Testis (tissue), 3 donors: ENCODE measurements around the gene MRGPRE. TPM values are rescaled to one million over a fixed set of nuclear protein-coding genes. Genes with fewer than 3 reads are reported as not detected.

Experiments used
- DNase-seq: peaks from one replicate; pipeline ENCODE4 v3.0.0-alpha.2; 2019
- H3K27ac ChIP-seq, 2 donors: fragments of 200-600 bp; sonication (generic); one replicate each; pipeline ENCODE4 v1.5.1; 2019
- H3K27me3 ChIP-seq: fragments of 200-600 bp; sonication (generic); one replicate; pipeline ENCODE4 v1.5.1; 2019
- H3K36me3 ChIP-seq: fragments of 200-600 bp; sonication (generic); one replicate; pipeline ENCODE4 v1.5.1; 2017; ENCODE audit warnings: low read depth; ENCODE audit errors: missing control alignments
- H3K4me1 ChIP-seq: fragments of 200-600 bp; sonication (generic); one replicate; pipeline ENCODE4 v1.5.1; 2019
- H3K4me3 ChIP-seq, 2 donors: fragments of 200-600 bp; sonication (generic); one replicate each; pipeline ENCODE4 v1.5.1; 2017 to 2019
- H3K9me3 ChIP-seq: fragments of 200-600 bp; sonication (generic); one replicate; pipeline ENCODE4 v1.5.1; 2017
- POLR2A ChIP-seq: fragments of 450-650 bp; IDR thresholded peaks from one replicate; pipeline ENCODE4 v1.6.1; 2017; ENCODE audit warnings: antibody characterized with exemption, mild to moderate bottlenecking, moderate library complexity
- WGBS, 2 donors: methylation state at CpG; one replicate each; pipeline ENCODE4 v1.1.5; 2018; 5-methylcytosine and 5-hydroxymethylcytosine counted together
- intact Hi-C: fragments of 100-400 bp; cut with DNase I; formaldehyde crosslinking; loops from one replicate; pipeline ENCODE4 v1.15.1; 2023; ENCODE audit warnings: low total_unique reads
- polyA plus RNA-seq: library from polyadenylated mRNA; stranded (reverse); fragments of 350-450 nt; fragmentation: Illumina TruSeq; extraction: RNeasy Lipid Tissue Mini Kit (QIAGEN cat#74804); gene quantifications from one replicate; pipeline ENCODE4 v1.2.3, GENCODE V29; 2014; ENCODE audit warnings: low read depth, low replicate concordance; ENCODE audit not compliant: insufficient read depth
- total RNA-seq, 2 donors: library from RNA; depleted of rRNA; stranded (reverse); fragments of >200 nt; gene quantifications; one replicate each; pipeline ENCODE4 v1.2.3, GENCODE V29; 2016
- TF ChIP-seq, protein P1 (sequence below), 3 experiments: fragments of 450-650 bp in 2 of 3; fragments of 200-600 bp in 1 of 3; sonication (generic) in 1 of 3; IDR thresholded peaks; one replicate each; pipeline ENCODE4 v1.5.1; 2016 to 2019; ENCODE audit warnings: antibody characterized with exemption in 3 of 3, mild to moderate bottlenecking in 2 of 3, moderate library complexity in 1 of 3

The MRGPRE gene
- total and polyA plus RNA-seq, 3 donors from 2014 or later = 0.30 to 1.0 (median 0.93) TPM

- no peak for DNase-seq
- H3K27me3 ChIP-seq = no peaks in the 10 kb centered on the region
Measured at GRCh38 chr11:3202759-3203158, 29.5 kb downstream of the MRGPRE start.

DNA sequence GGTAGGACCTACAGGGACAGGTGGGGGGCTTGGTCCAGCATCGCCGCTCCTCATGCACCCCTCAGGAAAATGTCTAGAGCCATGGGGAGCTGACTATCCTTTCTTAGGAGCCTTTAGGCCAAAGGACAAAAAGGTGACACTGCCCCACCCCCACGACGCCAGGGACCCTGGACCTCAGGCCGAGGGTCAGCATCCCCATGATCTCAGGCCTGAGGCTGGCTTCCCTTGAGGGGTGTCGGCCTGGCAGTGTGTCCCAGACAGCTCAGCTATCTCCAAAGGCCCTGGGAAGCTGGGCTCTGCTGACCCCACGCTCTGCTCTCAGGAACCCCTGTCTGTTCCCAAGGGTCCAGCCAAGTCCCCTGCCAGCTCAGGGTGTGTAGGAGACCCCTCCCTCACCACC is 29.9 kb downstream of the MRGPRE start:
- Histone ChIP-seq H3K9me3 (no peaks in the 10 kb centered on the region), H3K4me1 (no peaks in the 10 kb centered on the region), H3K36me3 (no peaks in the 10 kb centered on the region), H3K27ac (no peak overlapping the region), H3K27me3 (no peaks in the 10 kb centered on the region), H3K4me3 (no peak overlapping the region)
- TF ChIP-seq, protein P1, sequence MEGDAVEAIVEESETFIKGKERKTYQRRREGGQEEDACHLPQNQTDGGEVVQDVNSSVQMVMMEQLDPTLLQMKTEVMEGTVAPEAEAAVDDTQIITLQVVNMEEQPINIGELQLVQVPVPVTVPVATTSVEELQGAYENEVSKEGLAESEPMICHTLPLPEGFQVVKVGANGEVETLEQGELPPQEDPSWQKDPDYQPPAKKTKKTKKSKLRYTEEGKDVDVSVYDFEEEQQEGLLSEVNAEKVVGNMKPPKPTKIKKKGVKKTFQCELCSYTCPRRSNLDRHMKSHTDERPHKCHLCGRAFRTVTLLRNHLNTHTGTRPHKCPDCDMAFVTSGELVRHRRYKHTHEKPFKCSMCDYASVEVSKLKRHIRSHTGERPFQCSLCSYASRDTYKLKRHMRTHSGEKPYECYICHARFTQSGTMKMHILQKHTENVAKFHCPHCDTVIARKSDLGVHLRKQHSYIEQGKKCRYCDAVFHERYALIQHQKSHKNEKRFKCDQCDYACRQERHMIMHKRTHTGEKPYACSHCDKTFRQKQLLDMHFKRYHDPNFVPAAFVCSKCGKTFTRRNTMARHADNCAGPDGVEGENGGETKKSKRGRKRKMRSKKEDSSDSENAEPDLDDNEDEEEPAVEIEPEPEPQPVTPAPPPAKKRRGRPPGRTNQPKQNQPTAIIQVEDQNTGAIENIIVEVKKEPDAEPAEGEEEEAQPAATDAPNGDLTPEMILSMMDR (IDR thresholded peaks at IDR 0.05) = no peak
- no peak for TF ChIP-seq POLR2A
- DNase-seq = no peak
- 73 to 89% methylated on average over 5 to 7 of the region's 7 CpGs for WGBS, 2 donors
- intact Hi-C loops = no loop called here

More at GRCh38 chr11:3202759-3203158, 29.5 kb downstream of the MRGPRE start:
- H3K4me1 ChIP-seq = no peaks in the 10 kb centered on the region
- TF ChIP-seq, protein P1 (IDR thresholded peaks at IDR 0.05) = no peak
- TF ChIP-seq POLR2A = no peak
- no peaks in the 10 kb centered on the region for H3K9me3 ChIP-seq
- intact Hi-C loops = no loop called here
- no peak overlapping the region for H3K4me3 ChIP-seq
- no peak overlapping the region for H3K27ac ChIP-seq
- H3K36me3 ChIP-seq = no peaks in the 10 kb centered on the region
- 10 to 14% methylated on average over 2 to 16 of the region's 17 CpGs for WGBS, 2 donors

- WGBS, 2 donors = 49 to 83% methylated on average over 5 to 17 of the region's 17 CpGs
- Histone ChIP-seq H3K4me1 (no peaks in the 10 kb centered on the region), H3K4me3 (no peak overlapping the region), H3K27ac (no peak overlapping the region), H3K9me3 (no peaks in the 10 kb centered on the region), H3K27me3 (no peaks in the 10 kb centered on the region), H3K36me3 (no peaks in the 10 kb centered on the region)
- DNase-seq = no peak
- TF ChIP-seq POLR2A = no peak
- TF ChIP-seq, protein P1 (IDR thresholded peaks at IDR 0.05) = no peak
- intact Hi-C loops = no loop called here
Measured at GRCh38 chr11:3201677-3202181, 30.5 kb downstream of the MRGPRE start.

- Histone ChIP-seq H3K27ac (no peak overlapping the region), H3K36me3 (no peaks in the 10 kb centered on the region), H3K27me3 (no peaks in the 10 kb centered on the region), H3K4me1 (no peaks in the 10 kb centered on the region), H3K4me3 (no peak overlapping the region), H3K9me3 (no peaks in the 10 kb centered on the region)
- WGBS, 2 donors = 87 to 100% methylated on average over 1 to 15 of the region's 15 CpGs
- intact Hi-C loops = no loop called here
- no peak for TF ChIP-seq POLR2A
- TF ChIP-seq, protein P1 (IDR thresholded peaks at IDR 0.05) = no peak
- no peak for DNase-seq
Measured at GRCh38 chr11:3201112-3201581, 31.1 kb downstream of the MRGPRE start.
